ACC112 (cell line): ENCODE results near the gene GPRIN1.

ENCODE experiments used
- H2AFZ ChIP-seq: fragments of 200-600 bp; sonication (generic); one replicate; pipeline ENCODE4 v1.6.0; 2017; ENCODE audit warnings: antibody characterized with exemption, low read length; ENCODE audit not compliant: unreplicated experiment
- H3K27ac ChIP-seq: fragments of 200-600 bp; sonication (generic); 2 replicates; pipeline ENCODE4 v1.5.1; 2014; ENCODE audit warnings: low read depth, mild to moderate bottlenecking, antibody characterized with exemption, low read length, moderate library complexity
- H3K27me3 ChIP-seq: fragments of 200-600 bp; sonication (generic); 2 replicates; pipeline ENCODE4 v1.6.1; 2014; ENCODE audit warnings: mild to moderate bottlenecking, antibody characterized with exemption, low read length, moderate library complexity, mixed read lengths; ENCODE audit not compliant: insufficient read depth
- H3K36me3 ChIP-seq: fragments of 200-600 bp; sonication (generic); 2 replicates; pipeline ENCODE4 v1.6.1; 2016; ENCODE audit warnings: mild to moderate bottlenecking, antibody characterized with exemption, low read length, moderate library complexity, mixed read lengths; ENCODE audit not compliant: insufficient read depth
- H3K4me1 ChIP-seq: fragments of 200-600 bp; sonication (generic); one replicate; pipeline ENCODE4 v1.6.1; 2016; ENCODE audit warnings: low read length, mixed read lengths; ENCODE audit not compliant: insufficient read depth, unreplicated experiment, control insufficient read depth
- H3K4me3 ChIP-seq: fragments of 200-600 bp; sonication (generic); 2 replicates; pipeline ENCODE4 v1.5.1; 2014; ENCODE audit warnings: mild to moderate bottlenecking, low read depth, low read length
- H3K79me2 ChIP-seq: fragments of 200-600 bp; sonication (generic); one replicate; pipeline ENCODE4 v1.6.0; 2016; ENCODE audit warnings: low read length; ENCODE audit not compliant: control insufficient read depth, unreplicated experiment, insufficient read depth

The GPRIN1 gene

GRCh38 chr5:176650354-176650884 is 40.5 kb upstream of the GPRIN1 start:
- peaks cover 22% of the 10 kb centered on the region for H3K4me1 ChIP-seq
- H3K36me3 ChIP-seq = no peaks in the 10 kb centered on the region
- no peak overlapping the region for H3K27ac ChIP-seq
- H2AFZ ChIP-seq = no peak overlapping the region
- no peaks in the 10 kb centered on the region for H3K27me3 ChIP-seq
- H3K79me2 ChIP-seq = peaks cover 14% of the 10 kb centered on the region
- no peak overlapping the region for H3K4me3 ChIP-seq

- no peak overlapping the region for H3K27ac ChIP-seq
Observed at GRCh38 chr5:176648474-176649194, 38.7 kb upstream of the GPRIN1 start.

GRCh38 chr5:176647843-176648473 is 38.0 kb upstream of the GPRIN1 start:
- Histone ChIP-seq H3K4me3 (peak overlapping the region; percentile 82), H2AFZ (peak overlapping the region; percentile 47), H3K79me2 (peaks cover 14% of the 10 kb centered on the region), H3K27me3 (no peaks in the 10 kb centered on the region), H3K27ac (no peak overlapping the region), H3K4me1 (peaks cover 13% of the 10 kb centered on the region), H3K36me3 (no peaks in the 10 kb centered on the region)

More at GRCh38 chr5:176648474-176649194, 38.7 kb upstream of the GPRIN1 start:
- Histone ChIP-seq H3K79me2 (peaks cover 14% of the 10 kb centered on the region), H3K4me3 (peak overlapping the region; percentile 82), H3K27me3 (no peaks in the 10 kb centered on the region), H3K36me3 (no peaks in the 10 kb centered on the region), H2AFZ (peak overlapping the region; percentile 47), H3K4me1 (peaks cover 20% of the 10 kb centered on the region)

- Histone ChIP-seq H3K36me3 (no peaks in the 10 kb centered on the region), H3K4me3 (peak within 1 kb of the TSS; percentile 82), H3K4me1 (peaks cover 12% of the 10 kb centered on the region), H3K27me3 (no peaks in the 10 kb centered on the region), H2AFZ (peak within 1 kb of the TSS; percentile 95), H3K79me2 (peaks cover 14% of the 10 kb centered on the region), H3K27ac (no peak within 1 kb of the TSS; the same call in 1 of the 2 replicates)
Observed at GRCh38 chr5:176647030-176647842, 37.3 kb upstream of the GPRIN1 start, which contains the start of gene TSPAN17. Gene TSPAN17 (plus strand): TSS chr5:176647484. CDS start chr5:176647616, 132 bp downstream.

GRCh38 chr5:176646707-176647029 is 36.7 kb upstream of the GPRIN1 start:
- Histone ChIP-seq H3K27me3 (no peaks in the 10 kb centered on the region), H2AFZ (peak overlapping the region; percentile 95), H3K27ac (no peak overlapping the region; the same call in 1 of the 2 replicates), H3K36me3 (no peaks in the 10 kb centered on the region), H3K4me3 (peak overlapping the region; percentile 63), H3K79me2 (peaks cover 14% of the 10 kb centered on the region), H3K4me1 (peaks cover 12% of the 10 kb centered on the region)

- H3K36me3 ChIP-seq = no peaks in the 10 kb centered on the region
- H3K79me2 ChIP-seq = peaks cover 14% of the 10 kb centered on the region
- no peak overlapping the region for H3K27ac ChIP-seq
- no peaks in the 10 kb centered on the region for H3K27me3 ChIP-seq
- no peak overlapping the region for H3K4me3 ChIP-seq
- peaks cover 12% of the 10 kb centered on the region for H3K4me1 ChIP-seq
- peak overlapping the region; percentile 95 for H2AFZ ChIP-seq
Observed at GRCh38 chr5:176646049-176646706, 36.2 kb upstream of the GPRIN1 start.

GRCh38 chr5:176644878-176645670 is 35.1 kb upstream of the GPRIN1 start:
- no peak overlapping the region for H3K27ac ChIP-seq
- H3K4me1 ChIP-seq = peaks cover 12% of the 10 kb centered on the region
- no peaks in the 10 kb centered on the region for H3K27me3 ChIP-seq
- peaks cover 14% of the 10 kb centered on the region for H3K79me2 ChIP-seq
- no peaks in the 10 kb centered on the region for H3K36me3 ChIP-seq
- H2AFZ ChIP-seq = no peak overlapping the region
- H3K4me3 ChIP-seq = no peak overlapping the region

GRCh38 chr5:176644294-176644693 is 34.3 kb upstream of the GPRIN1 start:
- H2AFZ ChIP-seq = no peak overlapping the region
- H3K79me2 ChIP-seq = peaks cover 14% of the 10 kb centered on the region
- H3K4me1 ChIP-seq = peaks cover 12% of the 10 kb centered on the region
- no peaks in the 10 kb centered on the region for H3K27me3 ChIP-seq
- H3K4me3 ChIP-seq = no peak overlapping the region
- no peaks in the 10 kb centered on the region for H3K36me3 ChIP-seq
- H3K27ac ChIP-seq = no peak overlapping the region

GRCh38 chr5:176643491-176644219 is 33.7 kb upstream of the GPRIN1 start:
- peaks cover 9% of the 10 kb centered on the region for H3K4me1 ChIP-seq
- H3K79me2 ChIP-seq = peaks cover 11% of the 10 kb centered on the region
- no peaks in the 10 kb centered on the region for H3K27me3 ChIP-seq
- H3K4me3 ChIP-seq = no peak overlapping the region
- H2AFZ ChIP-seq = no peak overlapping the region
- no peak overlapping the region for H3K27ac ChIP-seq
- no peaks in the 10 kb centered on the region for H3K36me3 ChIP-seq
